Activated CD8-positive, alpha-beta memory T cell treated with anti-CD3 and anti-CD28 coated beads for 1 hour (primary cell): ENCODE measurements around the gene KLRC1.
"Not testable (repeated sequence)": the region's sequence is repeated elsewhere in the genome, so short reads cannot be mapped to it uniquely, and the experiment has no call there.

Source experiments
- DNase-seq, 2 donors: peaks; one replicate each; pipeline ENCODE4 v3.0.0-alpha.2; 2020; ENCODE audit warnings: low read depth in 1 of 2; ENCODE audit errors: extremely low read depth in 1 of 2

KLRC1 gene

DNA sequence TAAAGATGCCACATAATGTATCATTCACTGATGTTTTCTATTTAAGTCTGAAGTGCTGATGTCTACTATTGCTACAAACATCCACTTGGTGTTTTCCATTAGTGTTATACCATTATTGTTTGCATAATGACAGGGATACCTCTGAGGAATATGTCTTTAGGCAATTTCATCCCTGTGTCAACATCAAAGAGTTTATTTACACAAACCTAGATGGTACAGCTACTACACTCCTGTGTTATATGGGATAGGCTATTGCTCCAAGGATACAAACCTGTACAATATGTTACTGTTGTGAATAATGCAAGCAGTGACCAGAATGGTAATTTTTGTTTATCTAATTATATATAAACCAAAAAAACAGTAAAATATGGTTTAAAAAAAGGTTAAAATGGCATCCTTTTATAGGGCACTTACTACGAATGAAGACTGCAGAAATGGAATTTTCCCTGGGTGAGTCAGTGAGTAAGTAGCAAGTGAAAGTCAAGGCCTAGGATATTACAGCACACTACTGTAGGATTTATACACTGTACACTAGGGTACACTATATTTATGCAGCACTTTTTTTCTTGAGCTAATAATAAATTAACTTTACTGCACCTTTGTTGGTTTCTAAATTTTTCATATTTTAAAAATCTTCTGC lies 28.8 kb downstream of the KLRC1 start:
- not testable (repeated sequence) for DNase-seq

DNA sequence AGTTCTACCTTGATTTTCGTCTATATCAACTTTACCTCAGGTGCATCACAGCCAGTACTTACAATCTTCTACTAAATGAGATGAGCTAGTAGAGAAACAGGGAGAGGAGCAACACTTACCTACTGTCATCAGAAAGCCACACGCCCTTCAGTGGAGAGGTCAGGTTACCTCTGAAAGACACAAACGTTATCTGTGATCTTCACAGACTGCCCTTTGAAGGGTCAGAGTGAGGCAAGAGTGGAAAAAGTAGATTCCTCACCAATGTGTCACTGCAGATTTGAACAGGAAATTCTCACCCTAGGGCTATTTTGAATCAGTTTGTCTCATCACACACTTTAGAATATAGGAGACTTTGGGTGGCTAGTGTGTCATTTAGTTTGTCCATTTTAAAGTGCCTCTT lies 31.0 kb downstream of the KLRC1 start:
- not testable (repeated sequence) for DNase-seq

DNA sequence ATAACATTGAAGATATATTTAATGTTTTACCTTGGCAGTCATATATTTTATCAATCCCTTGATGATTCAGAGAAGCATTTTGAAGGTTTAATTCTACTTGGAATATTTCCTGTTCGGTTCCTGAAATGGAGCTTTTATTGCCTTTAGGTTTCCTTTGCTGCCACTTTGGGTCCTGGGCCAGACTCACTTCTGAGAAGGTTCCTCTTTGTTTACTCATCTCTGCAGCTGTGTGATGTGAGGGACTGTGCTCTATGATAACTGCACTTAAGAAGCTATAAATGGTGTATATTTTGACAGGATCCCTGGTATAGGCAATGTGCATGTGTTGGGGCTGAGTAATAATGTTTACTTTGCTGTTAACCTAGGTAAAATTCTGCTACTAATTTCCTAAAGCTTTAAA lies 32.8 kb downstream of the KLRC1 start, which contains the start of gene KLRC3:
Gene KLRC3, minus strand, starts transcription at position 262 of the 400 bp plus-strand sequence. Its CDS starts 45 bp downstream, at position 217.
- not testable (repeated sequence) for DNase-seq

DNA sequence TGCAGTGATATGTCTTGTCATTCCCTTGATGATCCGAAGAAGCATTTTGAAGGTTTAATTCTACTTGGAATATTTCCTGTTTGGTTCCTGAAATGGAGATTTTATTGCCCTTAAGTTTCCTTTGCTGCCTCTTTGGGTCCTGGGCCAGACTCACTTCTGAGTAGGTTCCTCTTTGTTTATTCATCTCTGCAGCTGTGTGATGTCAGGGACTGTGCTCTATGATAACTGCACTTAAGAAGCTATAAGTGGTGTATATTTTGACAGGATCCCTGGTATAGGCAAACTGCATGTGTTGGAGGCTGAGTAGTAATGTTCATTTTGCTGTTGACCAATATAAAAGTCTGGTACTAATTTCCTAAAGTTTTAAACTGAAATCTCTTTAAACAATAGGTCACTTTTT lies 43.8 kb downstream of the KLRC1 start, which contains the start of gene KLRC4:
Gene KLRC4, minus strand, starts transcription at position 366 of the 400 bp plus-strand sequence. Its CDS starts 182 bp downstream, at position 184.
- no peak for DNase-seq

DNA sequence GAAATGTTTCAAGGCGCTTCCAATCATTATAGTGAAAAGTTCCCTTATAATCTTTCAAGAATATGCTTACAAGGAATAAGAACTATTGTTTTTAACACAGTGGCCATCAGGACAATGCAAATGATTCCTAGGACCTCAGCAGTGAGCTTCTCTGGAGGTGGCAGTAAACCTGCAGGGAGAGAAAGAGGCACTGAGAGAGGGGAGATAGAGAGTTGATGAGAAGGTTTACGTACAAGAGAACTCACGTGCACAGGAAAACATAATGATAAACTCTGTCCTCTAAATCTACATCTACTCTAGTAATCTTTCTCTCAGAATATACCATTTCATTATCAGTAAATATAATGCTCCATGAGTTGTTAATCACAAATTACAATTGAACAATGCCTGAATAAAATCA lies 44.3 kb downstream of the KLRC1 start:
- no peak for DNase-seq

DNA sequence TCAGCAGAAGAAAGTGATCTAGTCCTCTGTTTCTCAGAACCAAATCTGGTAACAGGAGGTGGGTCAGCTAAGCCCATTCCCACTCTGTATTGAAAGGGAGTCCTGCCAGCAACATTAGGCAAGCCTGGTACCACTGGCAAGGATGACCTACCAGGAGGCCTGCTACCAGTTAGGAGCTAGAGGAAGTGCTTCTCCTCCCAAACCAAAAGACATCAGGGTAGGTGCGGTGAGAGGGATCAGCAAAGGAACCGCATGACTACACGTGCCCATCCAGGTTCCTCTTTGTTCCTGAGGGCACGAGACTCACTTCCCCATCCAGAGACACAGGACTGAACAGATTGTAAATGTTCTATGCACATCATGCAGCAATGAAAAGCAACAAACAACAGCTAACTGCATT lies 46.5 kb downstream of the KLRC1 start:
- DNase-seq, result no peak

DNA sequence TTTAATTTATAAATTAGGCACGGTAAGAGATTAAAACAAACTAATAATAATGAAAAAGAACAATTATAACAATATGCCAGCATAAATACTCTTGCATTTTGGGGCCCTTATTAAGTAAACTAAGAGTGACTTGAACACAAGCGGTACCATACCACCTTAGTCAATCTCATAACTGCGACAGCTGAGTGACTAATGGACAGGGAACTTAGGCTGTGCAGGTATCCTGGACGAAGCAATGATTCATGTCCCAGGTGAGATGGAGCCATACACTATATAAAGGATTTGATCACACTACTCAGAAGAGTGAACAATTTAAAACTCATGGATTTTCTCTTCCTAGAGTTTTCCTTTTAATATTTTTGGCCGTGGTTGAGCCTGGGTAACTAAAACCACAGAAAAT lies 47.9 kb downstream of the KLRC1 start:
- no peak for DNase-seq

DNA sequence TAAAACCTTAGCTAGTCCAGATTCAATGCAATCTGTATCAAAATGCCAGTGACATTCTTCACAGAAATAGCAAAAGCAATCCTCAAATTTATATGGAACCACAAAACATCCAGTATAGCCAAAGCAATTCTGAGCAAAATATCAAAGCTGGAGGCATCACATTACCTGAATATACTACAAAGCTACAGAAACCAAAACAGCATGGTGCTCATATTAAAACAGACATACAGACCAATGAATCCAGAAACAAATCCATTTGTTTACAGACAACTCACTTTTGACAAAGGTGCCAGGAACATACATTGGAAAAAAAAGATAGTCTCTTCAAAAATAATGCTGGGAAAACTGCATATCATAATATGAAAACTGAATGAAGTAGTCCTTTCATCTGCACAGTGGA lies 48.4 kb downstream of the KLRC1 start:
- DNase-seq, result no peak

DNA sequence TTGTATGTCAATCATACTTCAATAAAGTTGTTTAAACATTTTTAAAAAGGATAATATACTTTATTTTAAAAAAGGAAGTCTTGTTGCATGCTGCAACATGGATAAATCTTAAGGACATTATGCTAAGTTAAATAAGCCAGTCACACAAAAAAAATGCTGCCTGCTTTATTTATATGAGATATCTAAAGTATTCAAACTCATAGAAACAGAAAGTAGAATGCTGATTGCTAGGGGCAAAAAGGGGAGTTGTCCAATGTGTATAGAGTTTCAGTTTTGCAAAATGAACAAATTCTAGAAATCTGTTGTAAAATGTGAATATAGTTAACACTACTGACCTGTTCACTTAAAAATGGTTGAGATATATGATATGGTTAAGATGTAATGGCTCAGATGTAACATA lies 52.3 kb downstream of the KLRC1 start:
- DNase-seq, result no peak

DNA sequence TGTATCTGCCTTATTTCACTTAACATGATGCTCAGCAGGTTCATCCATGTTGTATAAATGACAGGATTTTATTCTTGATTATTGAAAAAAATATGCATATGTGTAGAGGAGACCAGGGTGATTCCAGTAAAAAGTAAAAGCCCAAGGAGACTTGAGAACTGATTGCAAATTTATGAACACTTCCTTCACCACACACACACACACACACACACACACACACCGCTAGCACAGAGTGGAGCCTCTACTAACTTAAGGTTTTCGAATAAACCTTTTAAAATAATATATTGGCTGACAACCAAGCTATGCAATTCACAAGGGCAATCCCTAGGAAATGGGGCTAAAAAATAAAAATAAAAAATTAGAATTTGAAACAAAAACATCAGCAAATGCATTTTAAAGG lies 55.0 kb downstream of the KLRC1 start:
- DNase-seq, result no peak

DNA sequence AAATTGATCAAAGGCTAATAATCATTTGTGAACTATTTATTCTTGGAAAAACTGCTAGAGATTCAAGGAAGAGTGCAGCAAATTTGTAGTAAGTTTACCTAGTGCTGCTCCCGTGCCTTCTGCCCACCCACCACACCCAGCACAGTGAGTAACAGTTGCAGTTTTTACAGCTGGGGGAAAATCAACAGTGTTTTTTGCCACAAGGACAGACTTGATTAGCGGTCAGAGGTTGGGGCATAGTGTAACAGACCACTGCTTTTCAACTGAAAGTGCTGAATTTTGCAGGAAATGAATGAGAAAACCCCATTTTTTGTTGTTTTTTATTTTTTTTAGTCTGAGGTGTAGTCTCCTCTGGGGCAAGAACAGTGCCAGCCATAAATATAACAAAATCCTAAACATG lies 55.9 kb downstream of the KLRC1 start:
- no peak for DNase-seq

DNA sequence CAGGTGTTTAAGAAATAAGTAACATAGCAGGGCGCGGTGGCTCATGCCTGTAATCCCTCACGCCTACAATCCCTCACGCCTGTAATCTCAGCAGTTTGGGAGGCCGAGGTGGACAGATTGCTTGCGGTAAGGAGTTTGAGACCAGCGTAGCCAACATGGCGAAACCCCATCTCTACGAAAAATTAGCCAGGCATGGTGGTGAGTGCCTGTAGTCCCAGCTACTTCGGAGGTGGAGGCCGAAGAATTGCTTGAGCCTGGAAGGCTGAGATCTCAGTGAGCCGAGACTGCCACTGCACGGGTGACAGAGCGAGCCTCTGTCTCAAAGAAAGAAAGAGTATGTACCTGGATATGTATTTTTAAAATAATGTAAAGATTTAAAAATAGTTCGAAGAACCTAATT lies 57.0 kb downstream of the KLRC1 start:
- not testable (repeated sequence) for DNase-seq
